Ishikawa (cell line): ENCODE data around the gene P4HTM.

Experiments used
- CEBPB ChIP-seq: IDR thresholded peaks from 2 replicates; pipeline ENCODE4 v1.6.1; 2012
- CREB1 ChIP-seq: IDR thresholded peaks from 2 replicates; pipeline ENCODE4 v1.6.1; 2012; ENCODE audit warnings: low read depth
- EGR1 ChIP-seq: IDR thresholded peaks from 2 replicates; pipeline ENCODE4 v1.6.1; 2012
- EP300 ChIP-seq: IDR thresholded peaks from 2 replicates; pipeline ENCODE4 v1.6.1; 2012; ENCODE audit warnings: borderline replicate concordance
- FOXM1 ChIP-seq: IDR thresholded peaks from 2 replicates; pipeline ENCODE4 v1.6.1; 2012; ENCODE audit warnings: low read depth, borderline replicate concordance
- MAX ChIP-seq: IDR thresholded peaks from 2 replicates; pipeline ENCODE4 v1.6.1; 2012
- NFIC ChIP-seq: IDR thresholded peaks from 2 replicates; pipeline ENCODE4 v1.6.1; 2012
- RAD21 ChIP-seq: IDR thresholded peaks from 2 replicates; pipeline ENCODE4 v1.6.1; 2012; ENCODE audit warnings: low read depth
- REST ChIP-seq: IDR thresholded peaks from 2 replicates; pipeline ENCODE4 v1.6.1; 2012; ENCODE audit warnings: low read depth, mild to moderate bottlenecking
- TAF1 ChIP-seq: IDR thresholded peaks from 2 replicates; pipeline ENCODE4 v1.6.1; 2012; ENCODE audit warnings: low read depth, mild to moderate bottlenecking
- TCF12 ChIP-seq: IDR thresholded peaks from 2 replicates; pipeline ENCODE4 v1.6.1; 2012; ENCODE audit warnings: low read depth
- TEAD4 ChIP-seq: IDR thresholded peaks from 2 replicates; pipeline ENCODE4 v1.6.1; 2012
- USF1 ChIP-seq: IDR thresholded peaks from 2 replicates; pipeline ENCODE4 v1.6.1; 2012
- YY1 ChIP-seq: IDR thresholded peaks from 2 replicates; pipeline ENCODE4 v1.6.1; 2012; ENCODE audit warnings: low read depth
- ZBTB7A ChIP-seq: IDR thresholded peaks from 2 replicates; pipeline ENCODE4 v1.6.1; 2012; ENCODE audit warnings: low read depth

P4HTM gene

GRCh38 chr3:49020330-49021212, 30.5 kb downstream of the P4HTM start:
- TF ChIP-seq CEBPB (no peak), EGR1 (no peak), NFIC (no peak; the same call in 1 of the 2 replicates), TAF1 (no peak), MAX (no peak), CREB1 (no peak)

- TF ChIP-seq ZBTB7A (no peak; the same call in 1 of the 2 replicates), MAX (no peak; the same call in none of the 2 replicates), RAD21 (no peak), CEBPB (no peak), FOXM1 (no peak; the same call in 1 of the 2 replicates), NFIC (peak; percentile 28; the same call in 1 of the 2 replicates), EP300 (no peak), TAF1 (peak; percentile 85; the same call in 1 of the 2 replicates), EGR1 (peak; percentile 63), TCF12 (no peak), YY1 (peak; percentile 67), TEAD4 (no peak; the same call in 1 of the 2 replicates), CREB1 (peak; percentile 61), USF1 (peak; percentile 6; the same call in 1 of the 2 replicates), REST (no peak)
Measured at GRCh38 chr3:49021213-49021812, 31.3 kb downstream of the P4HTM start.

GRCh38 chr3:49021813-49022687, 32.0 kb downstream of the P4HTM start, which contains the start of gene NDUFAF3:
NDUFAF3 (plus strand) TSS chr3:49022121; CDS start chr3:49022145, 24 bp downstream.
- peak; percentile 4; the same call in 1 of the 2 replicates for TF ChIP-seq EP300
- peak; percentile 90 for TF ChIP-seq YY1
- TF ChIP-seq MAX: peak; percentile 70
- no peak for TF ChIP-seq EGR1
- TF ChIP-seq CREB1: peak; percentile 47; the same call in 1 of the 2 replicates
- no peak; the same call in 1 of the 2 replicates for TF ChIP-seq CEBPB
- no peak for TF ChIP-seq ZBTB7A
- TF ChIP-seq TCF12: peak; percentile 67; the same call in 1 of the 2 replicates
- TF ChIP-seq TAF1: peak; percentile 82
- no peak for TF ChIP-seq USF1
- no peak for TF ChIP-seq RAD21
- TF ChIP-seq TEAD4: no peak; the same call in 1 of the 2 replicates
- no peak for TF ChIP-seq REST
- TF ChIP-seq NFIC: no peak; the same call in 1 of the 2 replicates
- TF ChIP-seq FOXM1: no peak

GRCh38 chr3:49022688-49023171, 32.7 kb downstream of the P4HTM start:
- TF ChIP-seq RAD21 (no peak), REST (no peak), USF1 (no peak), TEAD4 (no peak), FOXM1 (no peak), YY1 (no peak), MAX (no peak), CEBPB (no peak), EP300 (no peak), TAF1 (no peak), ZBTB7A (no peak), EGR1 (no peak), CREB1 (no peak), TCF12 (no peak), NFIC (no peak)
